HG03439 (cell line): ENCODE results near the gene HELZ.
"Not testable (repeated sequence)": the region's sequence is repeated elsewhere in the genome, so short reads cannot be mapped to it uniquely, and the experiment has no call there.

Experiments used
- ATAC-seq: cut with Tn5 transposase; IDR thresholded peaks from one replicate; pipeline ENCODE4 v1.9.1; 2021; ENCODE audit warnings: mild to moderate bottlenecking, moderate library complexity; ENCODE audit not compliant: unreplicated experiment

The HELZ gene

GRCh38 chr17:67271187-67271586 lies 26.2 kb upstream of the HELZ start:
- ATAC-seq, result not testable (repeated sequence)

GRCh38 chr17:67270416-67270815 lies 25.4 kb upstream of the HELZ start:
- no peak for ATAC-seq

- no peak for ATAC-seq
These were observed 21.5 kb upstream of the HELZ start for GRCh38 chr17:67266496-67266895.

DNA sequence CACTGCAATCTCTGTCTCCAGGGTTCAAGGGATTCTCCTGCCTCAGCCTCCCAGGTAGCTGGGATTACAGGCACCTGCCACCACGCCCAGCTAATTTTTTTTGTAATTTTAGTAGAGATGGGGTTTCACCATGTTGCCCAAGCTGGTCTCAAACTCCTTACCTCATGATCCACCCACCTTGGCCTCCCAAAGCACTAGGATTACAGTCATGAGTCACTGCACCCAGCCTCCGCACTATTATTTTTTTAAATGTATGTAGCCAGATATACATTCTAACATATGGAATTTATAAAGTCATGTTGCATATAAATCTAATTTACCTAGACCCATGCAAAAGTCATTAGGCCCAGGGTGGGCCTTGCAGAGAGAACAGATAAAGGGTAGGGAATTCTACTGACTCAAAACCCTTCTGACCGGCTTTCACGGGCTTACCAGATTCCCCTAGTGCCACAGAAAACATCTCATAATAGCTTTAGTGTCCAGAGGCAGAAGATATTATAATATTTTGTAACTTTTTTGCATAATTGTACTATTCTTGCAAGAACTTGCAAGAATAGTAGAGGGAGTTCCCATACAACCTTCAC lies 20.5 kb upstream of the HELZ start:
- ATAC-seq, result no peak

GRCh38 chr17:67262435-67263117 lies 17.6 kb upstream of the HELZ start:
- no peak for ATAC-seq

DNA sequence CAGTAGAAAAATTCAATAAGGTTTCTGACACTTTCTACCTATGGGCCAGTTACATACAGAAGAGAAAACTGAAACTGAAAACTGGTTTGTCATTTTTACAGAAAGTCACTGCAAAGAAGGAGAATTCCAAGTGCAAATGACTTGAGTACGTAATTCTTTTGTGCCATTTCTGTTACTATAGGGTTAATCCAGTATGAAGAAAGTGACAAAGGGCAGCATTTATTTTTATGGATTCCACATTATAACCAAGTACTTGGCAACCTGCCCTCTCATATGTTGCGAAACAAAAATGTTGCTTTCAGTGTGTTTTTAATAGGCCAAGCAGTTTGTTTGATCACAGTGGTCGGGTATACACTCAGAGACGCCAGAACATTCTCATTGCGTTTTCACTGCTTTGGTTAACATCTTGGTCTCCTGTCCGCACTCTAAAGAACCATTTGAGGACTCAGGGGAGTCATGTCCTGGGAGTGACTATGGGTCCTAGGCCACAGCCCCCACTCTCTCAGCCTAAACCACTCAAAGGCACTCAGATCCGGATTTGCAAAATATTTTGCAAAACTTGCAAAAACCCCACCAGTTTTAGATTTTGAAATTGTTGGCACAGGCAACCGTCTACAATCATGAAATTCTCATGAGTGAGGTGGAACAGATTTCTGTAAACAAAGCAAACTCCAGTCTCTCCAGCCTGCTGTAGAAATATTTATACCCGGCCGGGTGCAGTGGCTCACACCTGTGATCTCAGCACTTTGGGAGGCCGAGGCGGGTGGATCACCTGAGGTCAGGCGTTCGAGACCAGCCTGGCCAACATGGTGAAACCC lies 15.4 kb upstream of the HELZ start:
- no peak for ATAC-seq

DNA sequence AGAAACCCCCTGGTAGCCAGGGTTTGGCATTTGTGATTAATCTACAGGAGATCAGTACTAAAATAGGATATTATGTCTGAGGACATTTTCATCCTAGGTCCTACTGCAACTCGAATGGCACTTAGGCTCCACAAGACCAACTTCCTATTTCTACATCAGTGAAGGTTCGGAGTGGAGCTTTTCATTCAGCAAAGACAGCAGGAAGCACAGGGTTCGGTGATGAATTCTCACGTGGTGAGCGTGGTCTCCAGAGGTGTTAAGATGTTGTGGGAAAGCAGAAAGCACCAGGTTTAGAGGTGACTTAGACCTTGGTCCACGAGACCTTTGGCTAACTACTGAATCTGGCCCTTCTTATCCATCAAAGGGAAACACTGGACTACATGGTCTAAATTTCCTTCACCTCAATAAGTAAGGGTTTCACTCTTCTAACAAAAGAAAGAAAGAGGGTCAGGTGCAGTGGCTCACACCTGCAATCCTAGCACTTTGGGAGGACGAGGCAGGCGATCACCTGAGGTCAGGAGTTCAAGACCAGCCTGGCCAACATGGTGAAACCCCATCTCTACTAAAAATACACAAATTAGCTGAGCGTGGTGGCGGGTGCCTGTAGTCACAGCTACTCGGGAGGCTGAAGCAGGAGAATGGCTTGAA lies 13.9 kb upstream of the HELZ start:
- ATAC-seq, result no peak

GRCh38 chr17:67256075-67256732 lies 11.2 kb upstream of the HELZ start:
- ATAC-seq, result no peak

GRCh38 chr17:67253384-67253783 lies 8.4 kb upstream of the HELZ start:
- no peak for ATAC-seq

- ATAC-seq, result not testable (repeated sequence)
These were observed 6.6 kb upstream of the HELZ start for GRCh38 chr17:67251586-67251985.

DNA sequence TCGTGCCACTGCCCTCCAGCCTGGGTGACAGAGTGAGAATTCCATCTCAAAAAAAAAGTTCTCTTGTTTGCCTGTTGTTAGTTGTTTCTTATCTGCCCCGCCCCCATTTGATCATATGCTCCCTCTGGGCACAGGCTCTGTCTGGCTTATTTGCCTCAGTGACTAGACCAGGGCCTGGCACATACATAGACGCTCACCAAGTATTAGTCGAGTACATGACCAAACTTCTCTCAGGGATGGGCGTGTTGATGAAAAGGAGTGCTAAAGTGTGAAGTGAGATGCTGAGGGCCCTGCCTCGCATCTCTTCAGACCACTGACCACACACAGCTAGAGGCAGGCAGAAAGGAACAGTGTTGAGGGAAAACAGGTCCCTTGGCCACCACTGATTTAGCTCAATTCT lies 3.3 kb upstream of the HELZ start:
- ATAC-seq, result no peak

DNA sequence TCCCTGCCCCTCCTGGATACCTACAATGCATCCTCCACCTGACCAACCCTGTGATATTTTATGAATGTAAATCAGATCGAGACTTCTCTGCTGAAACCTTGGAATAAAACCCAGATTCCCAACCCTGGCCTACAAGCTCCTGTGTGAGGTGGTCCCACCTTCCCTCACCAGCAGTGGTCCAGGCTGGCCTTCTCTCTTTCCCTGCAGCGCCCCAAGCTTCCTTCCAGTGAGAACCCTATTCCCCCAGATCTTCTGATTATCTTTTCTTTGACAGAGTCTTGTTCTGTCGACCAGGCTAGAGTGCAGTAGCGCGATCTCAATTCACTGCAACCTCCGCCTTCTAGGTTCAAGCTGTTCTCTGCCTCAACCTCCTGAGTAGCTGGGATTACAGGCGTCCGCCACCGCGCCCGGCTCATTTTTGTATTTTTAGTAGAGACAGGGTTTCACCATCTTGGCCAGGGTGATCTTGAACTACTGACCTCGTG lies 2.5 kb upstream of the HELZ start:
- no peak for ATAC-seq

- ATAC-seq, result peak; percentile 52
These were observed 1.8 kb upstream of the HELZ start for GRCh38 chr17:67246653-67247415.

DNA sequence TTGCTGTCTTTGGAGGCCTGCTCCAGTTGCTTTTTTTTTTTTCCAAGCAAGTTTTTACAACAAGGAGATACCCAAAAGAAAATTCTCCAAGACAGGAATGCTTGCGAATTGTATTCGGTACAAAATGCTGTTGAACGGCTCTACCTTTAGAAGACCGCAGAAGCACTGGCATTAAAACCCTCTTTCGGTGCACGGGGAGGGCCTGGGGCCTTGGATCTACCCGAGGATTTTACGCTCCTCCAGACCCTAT lies 1.3 kb upstream of the HELZ start:
- no peak for ATAC-seq

DNA sequence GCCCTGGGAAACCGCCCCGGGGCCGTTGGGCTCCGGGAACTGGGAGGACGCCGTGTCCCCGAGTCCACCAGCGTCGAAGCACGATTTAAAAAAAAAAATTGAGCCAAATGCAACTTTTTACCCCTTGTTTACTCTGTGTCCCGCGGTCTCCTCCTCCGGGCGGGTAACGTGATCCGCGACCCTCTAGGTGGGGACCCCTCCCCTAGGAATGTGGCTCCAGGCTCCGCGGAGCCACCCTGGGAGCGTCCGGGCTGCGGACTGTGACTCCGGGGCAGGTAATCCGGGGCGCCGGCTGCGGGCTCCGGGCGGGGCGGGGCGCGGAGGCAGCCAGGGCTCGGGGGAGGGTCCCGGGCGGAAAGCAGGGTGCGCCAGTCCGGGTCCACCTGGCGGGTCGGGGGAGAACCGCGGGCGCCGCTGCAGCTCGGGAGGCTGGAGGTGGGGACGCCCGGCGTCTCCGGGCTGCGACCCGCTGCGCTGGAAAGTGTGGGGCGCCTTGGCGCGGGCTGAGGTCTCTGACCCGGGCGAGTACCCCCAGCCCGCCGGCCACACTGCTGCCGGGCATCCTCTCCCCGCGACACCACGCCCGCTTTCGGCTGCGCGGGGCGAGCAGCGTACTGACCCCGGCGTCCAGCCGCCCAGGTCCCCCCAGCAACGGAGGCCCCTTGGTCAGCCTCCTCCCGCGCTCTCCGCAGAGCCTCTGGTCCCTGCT lies 852 bp upstream of the HELZ start:
- peak; percentile 12 for ATAC-seq

GRCh38 chr17:67244431-67245072 lies 444 bp downstream of the HELZ start:
- peak; percentile 25 for ATAC-seq

DNA sequence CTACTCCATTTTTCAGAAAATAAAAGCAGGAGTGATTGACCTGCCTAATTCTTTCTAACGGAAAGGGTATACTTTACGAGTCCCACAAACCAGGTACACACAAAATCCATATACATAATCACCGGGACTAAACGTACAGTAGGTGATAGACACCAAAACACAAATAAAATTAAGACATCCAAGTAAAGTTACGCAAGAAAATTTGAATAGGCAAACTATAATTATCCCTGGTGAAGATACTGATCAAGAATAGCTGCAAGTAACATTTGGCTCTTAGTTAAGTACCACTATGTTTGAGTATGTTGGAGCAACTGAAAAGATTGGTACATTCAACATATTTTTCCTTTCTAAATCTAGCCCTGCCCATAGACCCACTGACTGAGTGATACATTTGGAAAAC lies 1.7 kb downstream of the HELZ start:
- ATAC-seq, result no peak

DNA sequence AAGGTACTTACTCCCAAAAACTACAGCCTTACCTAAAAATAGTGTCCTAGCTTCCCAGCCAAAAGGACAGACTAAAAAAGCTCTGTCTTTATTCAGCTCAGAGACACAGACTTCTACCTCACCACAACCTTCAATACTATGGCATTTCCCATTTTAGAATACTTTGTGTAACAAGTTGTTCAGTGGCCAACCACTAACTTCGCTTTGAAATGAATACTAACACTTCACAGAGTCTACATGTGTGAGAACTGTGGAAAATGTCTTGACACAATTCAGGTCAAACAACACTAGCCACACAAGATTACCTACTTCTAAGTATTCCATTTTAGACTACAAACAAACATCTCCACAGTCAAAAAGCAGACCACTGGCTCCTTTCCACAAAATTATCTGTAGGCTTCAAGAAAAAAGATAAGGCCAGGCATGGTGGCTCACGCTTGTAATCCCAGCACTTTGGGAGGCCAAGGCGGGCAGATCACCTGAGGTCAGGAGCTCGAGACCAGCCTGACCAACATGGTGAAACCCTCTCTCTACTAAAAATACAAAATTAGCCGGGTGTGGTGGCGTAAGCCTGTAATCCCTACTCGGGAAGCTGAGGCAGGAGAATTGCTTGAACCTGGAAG lies 3.2 kb downstream of the HELZ start:
- ATAC-seq, result no peak

GRCh38 chr17:67239597-67239996 lies 5.4 kb downstream of the HELZ start:
- ATAC-seq, result no peak
